ENCODE measurements around the gene CCM2.

The CCM2 gene

DNA sequence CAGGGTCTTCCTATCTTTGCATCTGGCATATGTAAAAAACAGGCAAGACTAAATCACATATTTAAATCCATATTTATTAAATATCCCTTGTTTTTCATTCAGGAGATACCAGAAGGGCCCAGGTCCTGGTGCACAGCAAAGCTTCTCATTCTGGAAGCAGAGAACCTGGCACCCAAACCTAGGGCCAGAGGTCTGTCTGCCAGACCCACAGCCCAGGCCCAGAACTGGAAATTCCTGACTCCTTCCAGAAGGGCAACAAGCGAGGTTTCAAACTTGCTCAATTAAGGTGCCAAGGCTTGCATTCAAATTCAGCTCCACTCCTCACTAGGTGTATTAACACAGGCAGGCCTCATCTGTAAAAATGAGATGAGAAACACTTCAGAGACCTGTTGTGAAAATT is 17.0 kb upstream of the CCM2 start:
- DNase-seq (ENCODE audit: extremely low read depth, low read depth) = no peak
- no peak for TF ChIP-seq CTCF (IDR thresholded peaks at IDR 0.05; ENCODE audit: low read depth, low read length, missing control alignments)

DNA sequence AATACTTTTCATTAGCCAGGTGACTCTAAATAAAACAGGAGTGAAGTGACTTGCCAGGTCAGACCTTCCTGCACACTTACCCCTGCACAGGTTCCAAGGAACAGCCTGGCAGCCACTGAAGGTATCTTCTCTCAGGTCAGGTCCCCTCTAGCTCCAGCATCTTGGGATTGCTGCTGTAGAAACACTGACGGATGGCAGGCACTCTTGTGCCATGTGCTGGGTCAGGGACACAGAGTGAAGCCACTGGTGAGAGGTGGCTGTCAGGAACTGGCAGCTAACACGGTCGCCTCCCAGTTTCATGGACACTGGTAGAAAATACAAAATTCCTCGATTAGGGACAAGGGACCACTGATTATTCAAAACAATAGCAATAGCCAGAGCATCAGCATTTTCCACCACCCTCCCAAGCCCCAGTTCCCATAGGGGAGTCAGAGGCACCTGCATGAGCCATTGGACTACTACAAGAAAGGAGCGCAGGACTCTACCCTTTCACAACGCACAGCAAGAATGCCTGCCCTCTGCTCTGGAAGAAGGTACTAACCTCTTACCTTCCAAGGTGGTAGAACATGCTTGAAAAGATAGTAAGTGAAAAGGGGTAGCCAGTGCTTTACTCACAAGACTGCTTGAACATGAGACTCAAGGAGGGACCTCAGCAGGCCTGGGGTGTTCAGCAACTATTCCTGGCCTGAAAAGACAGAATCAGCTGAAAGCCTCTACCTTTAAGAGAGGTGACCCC is 16.1 kb upstream of the CCM2 start:
- no peak for DNase-seq (ENCODE audit: extremely low read depth, low read depth)
- H3K4me3 ChIP-seq (replicated peaks; ENCODE audit: low read depth, low read length) = peak overlapping the region; percentile 98
- TF ChIP-seq CTCF (IDR thresholded peaks at IDR 0.05; ENCODE audit: low read depth, low read length, missing control alignments) = no peak

More for the DNA sequence above, 17.0 kb upstream of the CCM2 start:
- peak overlapping the region; percentile 98 for H3K4me3 ChIP-seq (replicated peaks; ENCODE audit: low read depth, low read length)

- peak overlapping the region; percentile 98 for H3K4me3 ChIP-seq (replicated peaks; ENCODE audit: low read depth, low read length)
- TF ChIP-seq CTCF (IDR thresholded peaks at IDR 0.05; ENCODE audit: low read depth, low read length, missing control alignments) = no peak
- no peak for DNase-seq (ENCODE audit: extremely low read depth, low read depth)
Measured at GRCh38 chr7:44984478-44984758, 15.6 kb upstream of the CCM2 start.

GRCh38 chr7:44985033-44985695 is 14.8 kb upstream of the CCM2 start:
- no peak for TF ChIP-seq CTCF (IDR thresholded peaks at IDR 0.05; ENCODE audit: low read depth, low read length, missing control alignments)
- DNase-seq (ENCODE audit: extremely low read depth, low read depth) = no peak
- H3K4me3 ChIP-seq (replicated peaks; ENCODE audit: low read depth, low read length) = peak overlapping the region; percentile 98

GRCh38 chr7:44985900-44986217 is 14.1 kb upstream of the CCM2 start:
- no peak for DNase-seq (ENCODE audit: extremely low read depth, low read depth)
- no peak for TF ChIP-seq CTCF (IDR thresholded peaks at IDR 0.05; ENCODE audit: low read depth, low read length, missing control alignments)
- peak overlapping the region; percentile 98 for H3K4me3 ChIP-seq (replicated peaks; ENCODE audit: low read depth, low read length)

DNA sequence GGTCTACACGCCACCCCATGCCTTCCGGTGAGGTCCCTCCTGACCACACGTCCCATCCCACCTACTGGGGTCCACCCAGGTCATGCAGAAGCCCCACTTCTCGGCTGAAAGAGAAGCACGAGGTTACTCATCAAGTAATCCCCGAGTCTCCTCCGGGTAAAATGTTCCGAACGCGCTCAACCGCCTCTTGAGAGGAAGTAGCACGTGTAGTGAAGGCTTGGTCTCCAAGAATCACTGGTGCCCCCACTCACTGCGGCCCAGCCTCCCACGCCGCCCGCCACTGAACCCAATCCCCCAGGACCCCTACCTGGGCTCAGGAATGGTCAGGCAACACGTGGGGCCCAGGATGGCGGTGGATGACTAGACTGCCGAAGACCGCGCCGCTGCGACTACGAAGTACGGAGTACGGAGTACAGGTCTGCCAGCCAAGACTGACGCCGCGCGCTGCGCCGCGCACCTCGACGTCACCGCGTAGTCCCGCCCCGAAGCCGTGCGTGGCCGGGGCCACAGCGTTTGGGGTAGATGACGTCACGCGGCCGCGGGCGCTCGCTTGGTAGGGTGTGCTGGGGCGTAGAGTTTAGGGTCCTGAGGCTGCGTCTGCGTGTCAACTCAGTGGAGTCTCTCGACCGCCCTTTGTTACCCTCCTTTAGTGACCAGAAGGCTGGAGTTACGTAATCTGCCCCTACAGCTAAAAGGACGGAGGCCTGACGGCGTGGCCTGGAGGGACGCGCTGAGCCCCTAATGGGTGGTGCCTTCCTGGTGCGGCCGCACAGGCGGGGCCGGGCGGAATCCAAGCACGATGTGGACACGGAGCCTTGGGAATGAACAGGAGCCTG is 13.6 kb upstream of the CCM2 start:
- H3K4me3 ChIP-seq (replicated peaks; ENCODE audit: low read depth, low read length) = peak overlapping the region; percentile 98
- no peak for TF ChIP-seq CTCF (IDR thresholded peaks at IDR 0.05; ENCODE audit: low read depth, low read length, missing control alignments)
- DNase-seq (ENCODE audit: extremely low read depth, low read depth) = peak; percentile 82
